ENCODE results near the gene C12orf56.
"Not testable (repeated sequence)": the region's sequence is repeated elsewhere in the genome, so short reads cannot be mapped to it uniquely, and the experiment has no call there.

The C12orf56 gene

DNA sequence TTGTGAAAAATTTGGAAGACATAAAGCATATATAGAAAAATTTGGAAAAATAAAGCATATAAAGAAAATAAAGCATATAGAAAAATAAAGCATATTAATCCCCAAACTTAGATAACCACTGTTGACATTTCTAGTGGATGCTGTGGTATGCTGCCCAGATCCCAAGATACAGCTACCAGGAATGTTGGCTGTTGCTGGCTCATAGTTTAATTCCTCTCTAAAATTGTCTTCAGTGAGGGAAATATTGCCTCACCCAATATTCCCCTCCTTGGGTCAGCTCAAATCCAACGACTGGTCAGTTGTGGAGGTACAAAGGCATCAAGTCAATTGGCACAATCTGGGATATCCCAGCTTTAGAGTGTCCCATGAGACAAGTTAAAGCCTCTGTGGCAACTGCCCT is 158.4 kb downstream of the C12orf56 start:
- no peak for DNase-seq (ENCODE audit: low spot score)

DNA sequence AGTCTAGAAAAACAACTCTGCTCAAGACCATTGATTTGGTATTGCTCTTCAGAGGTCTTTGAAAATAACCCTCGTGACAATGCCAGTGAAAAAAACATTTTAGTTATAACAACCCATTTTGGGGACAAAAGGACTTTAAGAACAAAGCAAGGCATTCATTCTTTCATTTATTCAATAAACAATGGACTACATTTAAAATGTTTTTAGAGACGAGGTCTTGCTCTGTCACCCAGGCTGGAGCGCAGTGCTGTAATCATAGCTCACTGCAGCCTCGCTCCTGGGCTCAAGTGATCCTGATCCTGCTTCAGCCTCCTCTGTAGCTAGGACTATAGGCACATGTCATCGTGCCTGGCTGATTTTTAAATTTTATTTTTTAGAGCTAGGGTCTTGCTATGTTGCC is 160.8 kb downstream of the C12orf56 start:
- DNase-seq (ENCODE audit: low spot score): no peak

DNA sequence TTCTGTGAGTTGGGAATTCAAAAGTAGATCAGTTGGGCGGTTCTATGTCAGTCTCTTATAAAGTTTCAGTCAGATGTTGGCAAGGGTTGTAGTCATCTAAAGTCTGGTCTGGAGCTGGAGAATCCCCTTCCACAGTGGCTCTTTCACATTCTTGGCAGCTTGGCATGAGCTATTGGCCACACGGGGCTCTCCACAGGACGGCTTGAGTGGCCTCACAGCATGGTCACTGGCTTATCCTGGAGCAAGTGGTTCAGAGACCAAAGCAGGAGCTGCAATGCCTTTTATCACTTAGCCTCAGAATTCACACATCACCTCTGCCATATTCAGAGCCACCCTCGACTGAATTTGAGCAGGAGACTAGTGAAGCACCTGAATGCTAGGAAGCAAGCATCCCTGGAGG is 161.3 kb downstream of the C12orf56 start:
- no peak for DNase-seq (ENCODE audit: low spot score)

DNA sequence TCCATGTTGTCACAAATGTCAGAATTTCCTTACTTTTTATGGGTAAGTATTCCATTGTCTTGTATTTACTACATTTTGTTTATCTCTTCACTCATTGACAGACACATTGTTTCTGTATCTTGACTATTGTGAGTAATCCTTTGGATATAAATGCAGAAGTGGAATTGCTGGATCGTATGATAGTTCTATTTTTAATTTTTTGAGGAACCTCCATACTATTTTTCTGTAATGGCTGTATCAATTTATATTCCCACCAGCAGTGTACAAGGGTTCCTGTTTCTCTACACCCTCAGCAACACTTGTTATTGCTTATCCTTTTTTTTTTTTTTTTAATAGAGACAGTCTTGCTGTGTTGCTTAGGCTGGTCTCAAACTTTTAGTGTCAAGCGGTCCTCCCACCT is 164.9 kb downstream of the C12orf56 start:
- DNase-seq (ENCODE audit: low spot score): no peak

DNA sequence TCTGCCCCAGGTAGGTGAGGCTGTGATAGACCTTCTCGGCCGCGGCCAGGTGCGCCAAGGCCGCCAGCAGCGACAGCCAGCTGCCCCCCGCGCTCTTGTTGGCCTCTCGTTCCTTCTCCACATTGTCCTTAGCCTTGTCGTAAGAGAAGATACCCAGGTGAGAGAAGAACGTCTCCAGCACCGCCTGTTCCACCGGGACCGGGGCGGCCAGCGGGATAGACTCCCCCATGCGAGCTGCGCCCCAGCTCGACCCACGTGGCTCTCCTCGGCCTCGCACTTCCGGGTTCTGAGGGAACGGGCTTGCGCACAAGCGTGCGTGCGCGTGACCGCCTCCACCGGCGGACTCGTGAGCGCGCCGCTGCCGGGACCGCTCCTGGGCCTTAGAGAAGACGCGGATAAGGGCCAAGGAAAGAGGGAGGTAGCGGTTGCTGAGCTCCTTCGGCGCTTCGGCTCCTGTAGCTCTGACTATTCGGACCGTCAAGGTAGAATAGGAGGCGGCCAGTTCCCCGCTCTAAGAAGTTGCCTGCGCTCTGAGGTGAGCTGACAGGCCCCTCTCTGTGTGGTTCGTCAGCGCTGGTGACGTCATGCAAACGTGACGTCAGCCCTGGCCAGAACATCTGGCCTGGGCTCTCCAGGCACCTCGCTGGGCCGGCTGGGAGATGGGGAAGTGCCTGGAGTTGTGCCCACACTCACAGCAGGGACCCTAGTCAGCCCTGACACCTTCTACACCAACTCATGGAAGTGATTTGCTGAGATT is 168.4 kb downstream of the C12orf56 start, which contains the start of gene KICS2:
KICS2 (minus strand) TSS at position 288 of the 757 bp plus-strand sequence; CDS start at position 229, 59 bp downstream.
- peak; percentile 93 for DNase-seq (ENCODE audit: low spot score)

DNA sequence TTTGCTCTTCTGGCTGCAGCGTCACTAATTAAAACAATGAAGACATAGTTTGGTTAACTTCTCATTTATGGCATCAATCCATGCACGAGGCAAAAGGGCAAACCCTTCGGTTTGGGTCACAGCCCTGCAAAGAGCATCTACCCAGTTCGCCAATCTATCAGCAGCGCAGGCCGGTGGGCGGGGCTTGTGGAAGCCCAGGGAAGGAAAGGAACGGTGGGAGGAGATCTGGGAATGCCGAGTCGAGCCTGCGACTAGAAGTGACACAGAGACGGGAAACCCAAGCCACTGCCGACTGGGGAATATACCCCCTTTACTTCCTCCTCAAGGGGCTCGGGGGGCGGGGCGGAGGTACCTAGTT is 168.9 kb downstream of the C12orf56 start:
- peak; percentile 89 for DNase-seq (ENCODE audit: low spot score)

DNA sequence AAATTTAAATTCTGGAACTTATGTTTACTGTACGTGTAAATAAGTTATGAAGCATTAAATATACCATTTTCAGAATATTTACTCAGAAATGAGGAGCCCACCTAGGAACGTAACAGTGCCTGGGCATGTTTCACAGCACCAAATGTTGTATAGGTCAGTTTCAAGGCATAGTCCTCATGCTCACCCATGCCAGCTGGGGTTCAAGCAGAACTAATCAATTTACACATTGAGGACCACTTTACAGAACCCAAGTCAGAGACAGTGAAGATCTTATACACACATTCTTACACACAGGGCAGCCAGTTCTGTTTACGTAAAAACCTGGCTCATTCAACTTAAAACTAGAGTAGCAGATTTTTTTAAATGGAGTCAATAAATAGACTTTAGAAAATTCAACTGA is 170.5 kb downstream of the C12orf56 start:
- no peak for DNase-seq (ENCODE audit: low spot score)

DNA sequence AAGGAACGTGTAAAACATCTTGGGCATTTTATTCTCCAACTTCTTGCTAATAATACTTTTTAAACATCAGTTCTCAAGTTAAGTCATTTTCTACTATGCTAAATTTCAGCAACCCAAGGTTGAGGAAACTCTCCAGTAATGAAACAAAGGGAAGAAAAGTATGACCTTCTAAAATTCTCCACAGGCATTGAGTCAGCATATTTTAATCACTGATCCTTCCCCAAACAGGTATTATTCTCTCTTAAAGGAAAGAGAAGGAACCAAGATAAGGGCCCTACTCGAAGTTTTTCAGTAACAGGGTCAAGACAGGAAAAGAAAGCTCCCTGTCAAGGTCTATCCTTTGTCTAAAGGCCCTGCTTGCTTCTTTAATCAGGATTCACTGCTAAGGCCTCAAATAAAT is 171.4 kb downstream of the C12orf56 start:
- DNase-seq (ENCODE audit: low spot score): no peak

DNA sequence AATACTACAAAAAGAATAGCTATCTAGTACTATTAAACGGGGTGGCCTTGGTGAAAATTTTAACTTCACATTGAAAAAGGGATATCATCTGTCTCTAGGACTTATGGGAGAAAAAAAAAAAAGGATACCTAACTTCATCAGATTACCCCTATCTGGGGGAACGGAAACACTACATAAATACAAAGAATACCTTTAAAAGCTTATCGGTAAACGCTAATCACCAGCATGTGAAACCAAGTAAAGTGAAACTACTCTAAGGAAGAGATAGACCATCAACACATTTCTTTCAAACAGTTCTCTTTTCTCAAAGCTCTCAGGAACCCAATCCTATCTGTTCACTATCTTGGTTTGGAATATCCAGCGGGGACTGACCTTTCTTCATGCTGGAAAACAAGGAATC is 172.0 kb downstream of the C12orf56 start:
- no peak for DNase-seq (ENCODE audit: low spot score)

DNA sequence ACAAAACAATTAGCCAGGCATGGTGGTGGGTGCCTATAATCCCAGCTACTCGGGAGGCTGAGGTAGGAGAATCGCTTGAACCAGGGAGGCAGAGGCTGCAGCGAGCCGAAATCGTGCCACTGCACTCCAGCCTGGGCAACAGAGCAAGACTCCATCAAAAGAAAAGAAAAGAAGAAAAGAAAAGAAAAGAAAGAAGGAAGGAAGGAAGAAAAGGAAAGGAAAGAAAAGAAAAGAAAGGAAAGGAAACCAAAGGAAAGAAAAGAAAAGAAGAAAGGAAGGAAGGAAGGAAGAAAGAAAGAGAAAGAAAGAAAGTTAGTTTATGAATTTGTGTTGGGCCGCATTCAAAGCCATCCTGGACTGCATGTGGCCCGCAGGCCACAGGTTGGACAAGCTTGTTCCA is 172.9 kb downstream of the C12orf56 start:
- DNase-seq (ENCODE audit: low spot score): not testable (repeated sequence)

DNA sequence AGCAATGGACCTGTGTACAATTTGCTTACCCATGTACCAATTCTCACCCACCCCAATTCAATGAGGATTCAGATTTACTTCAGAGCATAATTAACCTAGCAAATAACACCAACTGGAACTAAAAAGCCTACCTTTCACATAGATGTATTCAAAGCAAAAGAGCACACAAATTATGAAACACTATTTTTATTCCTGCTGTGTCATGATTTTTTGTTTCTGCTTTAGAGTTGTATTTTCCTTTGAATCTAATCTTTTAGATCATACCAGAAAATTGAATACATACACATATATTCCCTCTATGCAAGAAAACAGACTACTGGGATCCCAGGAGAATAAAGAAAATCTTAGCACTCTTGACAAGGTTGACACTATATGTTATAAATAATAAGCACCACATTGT is 174.3 kb downstream of the C12orf56 start:
- DNase-seq (ENCODE audit: low spot score): no peak
